IgD-negative memory B cell (primary cell): ENCODE results near the gene FAT2. TPM values are rescaled to one million over a fixed set of nuclear protein-coding genes. Genes with fewer than 3 reads are reported as not detected.
A peak's percentile ranks its signal among the peaks of the same experiment; 100 is the strongest.

Experiments
- H3K27ac Mint-ChIP-seq, 3 donors: one replicate each; pipeline ENCODE4 v1.8.0; 2020 to 2022; ENCODE audit warnings: mild to moderate bottlenecking in 3 of 3, mixed read lengths in 3 of 3, moderate library complexity in 1 of 3
- H3K27me3 Mint-ChIP-seq: one replicate; pipeline ENCODE4 v1.8.0; 2021; ENCODE audit warnings: mixed read lengths
- H3K36me3 Mint-ChIP-seq: one replicate; pipeline ENCODE4 v1.8.0; 2020; ENCODE audit warnings: mild to moderate bottlenecking, mixed read lengths
- H3K4me1 Mint-ChIP-seq, 3 donors: one replicate each; pipeline ENCODE4 v1.8.0; 2020 to 2022; ENCODE audit warnings: mixed read lengths in 3 of 3, mild to moderate bottlenecking in 1 of 3
- H3K4me3 Mint-ChIP-seq, 4 donors: one replicate each; pipeline ENCODE4 v1.8.0; 2020 to 2022; ENCODE audit warnings: mild to moderate bottlenecking in 4 of 4, mixed read lengths in 4 of 4, moderate library complexity in 3 of 4
- H3K9me3 Mint-ChIP-seq, 3 donors: one replicate each; pipeline ENCODE4 v1.8.0; 2020 to 2021; ENCODE audit warnings: mixed read lengths in 3 of 3, mild to moderate bottlenecking in 1 of 3
- polyA plus RNA-seq: library from polyadenylated mRNA; unstranded; fragments of 300-500 nt; fragmentation: Illumina TruSeq; gene quantifications from one replicate; pipeline ENCODE4 v1.2.3, GENCODE V29; 2021

FAT2 gene
- polyA plus RNA-seq, 1 donor from 2014 or later = not detected

GRCh38 chr5:151565971-151566370 is 25.2 kb downstream of the FAT2 start:
- Mint-ChIP-seq H3K4me1 (peaks cover 0 to 9% (median 0%) of the 10 kb centered on the region in 3 donors), H3K9me3 (peaks cover 0 to 2% (median 0%) of the 10 kb centered on the region in 3 donors), H3K27ac (no peak overlapping the region), H3K27me3 (peaks cover 3% of the 10 kb centered on the region), H3K4me3 (no peak overlapping the region), H3K36me3 (no peaks in the 10 kb centered on the region)

- peak overlapping the region in 2 of 3 donors; percentile 53 to 67 for H3K27ac Mint-ChIP-seq
- H3K36me3 Mint-ChIP-seq = no peaks in the 10 kb centered on the region
- H3K4me1 Mint-ChIP-seq = peaks cover 0 to 4% (median 0%) of the 10 kb centered on the region in 3 donors
- no peak overlapping the region for H3K4me3 Mint-ChIP-seq
- H3K27me3 Mint-ChIP-seq = peaks cover 3% of the 10 kb centered on the region
- peaks cover 0 to 2% (median 0%) of the 10 kb centered on the region in 3 donors for H3K9me3 Mint-ChIP-seq
Observed at GRCh38 chr5:151562019-151562707, 29.0 kb downstream of the FAT2 start.

GRCh38 chr5:151557951-151558350 is 33.2 kb downstream of the FAT2 start:
- peaks cover 0 to 2% (median 0%) of the 10 kb centered on the region in 3 donors for H3K9me3 Mint-ChIP-seq
- H3K36me3 Mint-ChIP-seq = no peaks in the 10 kb centered on the region
- peaks cover 0 to 16% (median 3%) of the 10 kb centered on the region in 3 donors for H3K4me1 Mint-ChIP-seq
- no peak overlapping the region for H3K27ac Mint-ChIP-seq
- H3K27me3 Mint-ChIP-seq = no peaks in the 10 kb centered on the region
- H3K4me3 Mint-ChIP-seq = peak overlapping the region in 1 of 4 donors; percentile 61

GRCh38 chr5:151557466-151557865 is 33.7 kb downstream of the FAT2 start:
- Mint-ChIP-seq H3K4me3 (no peak overlapping the region), H3K27me3 (no peaks in the 10 kb centered on the region), H3K9me3 (peaks cover 0 to 2% (median 0%) of the 10 kb centered on the region in 3 donors), H3K36me3 (no peaks in the 10 kb centered on the region), H3K4me1 (peaks cover 0 to 16% (median 3%) of the 10 kb centered on the region in 3 donors), H3K27ac (peak overlapping the region in 1 of 3 donors; percentile 29)

GRCh38 chr5:151556806-151557205 is 34.3 kb downstream of the FAT2 start:
- Mint-ChIP-seq H3K4me3 (peak overlapping the region in 1 of 4 donors; percentile 28), H3K4me1 (peaks cover 0 to 16% (median 3%) of the 10 kb centered on the region in 3 donors), H3K9me3 (no peaks in the 10 kb centered on the region), H3K36me3 (no peaks in the 10 kb centered on the region), H3K27ac (no peak overlapping the region), H3K27me3 (no peaks in the 10 kb centered on the region)

- Mint-ChIP-seq H3K9me3 (no peaks in the 10 kb centered on the region), H3K27ac (peak overlapping the region in 1 of 3 donors; percentile 73), H3K4me1 (peaks cover 0 to 16% (median 3%) of the 10 kb centered on the region in 3 donors), H3K27me3 (no peaks in the 10 kb centered on the region), H3K4me3 (peak overlapping the region in 1 of 4 donors; percentile 28), H3K36me3 (no peaks in the 10 kb centered on the region)
Observed at GRCh38 chr5:151555760-151556576, 35.2 kb downstream of the FAT2 start.

GRCh38 chr5:151553695-151554094 is 37.4 kb downstream of the FAT2 start:
- Mint-ChIP-seq H3K27me3 (no peaks in the 10 kb centered on the region), H3K4me1 (peaks cover 0 to 16% (median 3%) of the 10 kb centered on the region in 3 donors), H3K36me3 (no peaks in the 10 kb centered on the region), H3K27ac (peak overlapping the region in 1 of 3 donors; percentile 7), H3K4me3 (no peak overlapping the region), H3K9me3 (no peaks in the 10 kb centered on the region)

GRCh38 chr5:151553130-151553670 is 37.9 kb downstream of the FAT2 start:
- no peak overlapping the region for H3K4me3 Mint-ChIP-seq
- H3K36me3 Mint-ChIP-seq = no peaks in the 10 kb centered on the region
- peaks cover 0 to 16% (median 3%) of the 10 kb centered on the region in 3 donors for H3K4me1 Mint-ChIP-seq
- no peak overlapping the region for H3K27ac Mint-ChIP-seq
- no peaks in the 10 kb centered on the region for H3K9me3 Mint-ChIP-seq
- no peaks in the 10 kb centered on the region for H3K27me3 Mint-ChIP-seq

- no peaks in the 10 kb centered on the region for H3K36me3 Mint-ChIP-seq
- H3K9me3 Mint-ChIP-seq = no peaks in the 10 kb centered on the region
- no peaks in the 10 kb centered on the region for H3K27me3 Mint-ChIP-seq
- H3K4me3 Mint-ChIP-seq = no peak overlapping the region
- H3K27ac Mint-ChIP-seq = no peak overlapping the region
- peaks cover 0 to 11% (median 3%) of the 10 kb centered on the region in 3 donors for H3K4me1 Mint-ChIP-seq
Observed at GRCh38 chr5:151551985-151552384, 39.1 kb downstream of the FAT2 start.

GRCh38 chr5:151550146-151550545 is 41.0 kb downstream of the FAT2 start:
- no peak overlapping the region for H3K27ac Mint-ChIP-seq

GRCh38 chr5:151549713-151550112 is 41.4 kb downstream of the FAT2 start:
- Mint-ChIP-seq H3K4me1 (peaks cover 0 to 1% (median 0%) of the 10 kb centered on the region in 3 donors), H3K4me3 (no peak overlapping the region), H3K36me3 (peaks cover 2% of the 10 kb centered on the region), H3K9me3 (no peaks in the 10 kb centered on the region), H3K27ac (no peak overlapping the region), H3K27me3 (no peaks in the 10 kb centered on the region)

More at GRCh38 chr5:151550146-151550545, 41.0 kb downstream of the FAT2 start:
- H3K9me3 Mint-ChIP-seq = no peaks in the 10 kb centered on the region
- peaks cover 2% of the 10 kb centered on the region for H3K36me3 Mint-ChIP-seq
- H3K4me3 Mint-ChIP-seq = no peak overlapping the region
- no peaks in the 10 kb centered on the region for H3K27me3 Mint-ChIP-seq
- H3K4me1 Mint-ChIP-seq = no peaks in the 10 kb centered on the region

- Mint-ChIP-seq H3K4me3 (no peak overlapping the region), H3K27me3 (peaks cover 2% of the 10 kb centered on the region), H3K27ac (no peak overlapping the region), H3K36me3 (peaks cover 2% of the 10 kb centered on the region), H3K4me1 (peaks cover 0 to 1% (median 0%) of the 10 kb centered on the region in 3 donors), H3K9me3 (peaks cover 0 to 3% (median 0%) of the 10 kb centered on the region in 3 donors)
Observed at GRCh38 chr5:151547364-151547763, 43.8 kb downstream of the FAT2 start.

- peaks cover 5% of the 10 kb centered on the region for H3K36me3 Mint-ChIP-seq
- H3K4me1 Mint-ChIP-seq = peaks cover 0 to 4% (median 2%) of the 10 kb centered on the region in 3 donors
- H3K27ac Mint-ChIP-seq = no peak overlapping the region
- peaks cover 0 to 3% (median 0%) of the 10 kb centered on the region in 3 donors for H3K9me3 Mint-ChIP-seq
- H3K27me3 Mint-ChIP-seq = peaks cover 2% of the 10 kb centered on the region
- no peak overlapping the region for H3K4me3 Mint-ChIP-seq
Observed at GRCh38 chr5:151541571-151541970, 49.6 kb downstream of the FAT2 start.
